GM23248 (cell line): ENCODE measurements around the gene USH1G. TPM values are rescaled to one million over a fixed set of nuclear protein-coding genes. Genes with fewer than 3 reads are reported as not detected.
"Not testable (repeated sequence)": the region's sequence is repeated elsewhere in the genome, so short reads cannot be mapped to it uniquely, and the experiment has no call there.

ENCODE experiments used
- DNase-seq: peaks from one replicate; pipeline ENCODE4 v3.0.0-alpha.2; 2015
- H2AFZ ChIP-seq: fragments of 200-600 bp; sonication (generic); 2 replicates; pipeline ENCODE4 v1.6.1; 2016; ENCODE audit warnings: antibody characterized with exemption
- H3F3A ChIP-seq: fragments of 200-600 bp; sonication (generic); 2 replicates; pipeline ENCODE4 v1.6.1; 2016; ENCODE audit warnings: mild to moderate bottlenecking, antibody characterized with exemption, mixed run types; ENCODE audit not compliant: insufficient read depth
- H3K27ac ChIP-seq: fragments of 200-600 bp; sonication (generic); 2 replicates; pipeline ENCODE4 v1.5.1; 2016; ENCODE audit warnings: mild to moderate bottlenecking
- H3K27me3 ChIP-seq: fragments of 200-600 bp; sonication (generic); replicated peaks from 2 replicates; pipeline ENCODE4 v1.6.1; 2016; ENCODE audit warnings: mild to moderate bottlenecking; ENCODE audit not compliant: insufficient read depth
- H3K36me3 ChIP-seq: fragments of 200-600 bp; sonication (generic); 2 replicates; pipeline ENCODE4 v1.6.1; 2016; ENCODE audit warnings: low read depth, mild to moderate bottlenecking
- H3K4me1 ChIP-seq: fragments of 200-600 bp; sonication (generic); 2 replicates; pipeline ENCODE4 v1.6.1; 2016; ENCODE audit warnings: mild to moderate bottlenecking; ENCODE audit not compliant: insufficient read depth
- H3K4me2 ChIP-seq: fragments of 200-600 bp; sonication (generic); one replicate; pipeline ENCODE4 v1.6.1; 2016; ENCODE audit warnings: mild to moderate bottlenecking; ENCODE audit not compliant: unreplicated experiment
- H3K4me3 ChIP-seq: fragments of 200-600 bp; sonication (generic); 2 replicates; pipeline ENCODE4 v1.5.1; 2016; ENCODE audit warnings: mild to moderate bottlenecking
- H3K79me2 ChIP-seq: fragments of 200-600 bp; sonication (generic); 2 replicates; pipeline ENCODE4 v1.6.1; 2016; ENCODE audit warnings: mild to moderate bottlenecking; ENCODE audit not compliant: insufficient read depth
- H3K9ac ChIP-seq: fragments of 200-600 bp; sonication (generic); 2 replicates; pipeline ENCODE4 v1.6.1; 2016; ENCODE audit warnings: mild to moderate bottlenecking
- H3K9me2 ChIP-seq: fragments of 200-600 bp; sonication (generic); 2 replicates; pipeline ENCODE4 v1.6.1; 2016; ENCODE audit warnings: mixed run types, mild to moderate bottlenecking, moderate library complexity; ENCODE audit not compliant: insufficient read depth
- H3K9me3 ChIP-seq: fragments of 200-600 bp; sonication (generic); one replicate; pipeline ENCODE4 v1.6.1; 2017; ENCODE audit warnings: low read depth
- H4K20me1 ChIP-seq: fragments of 200-600 bp; sonication (generic); 2 replicates; pipeline ENCODE4 v1.6.0; 2016; ENCODE audit not compliant: insufficient read depth
- EZH2 ChIP-seq: fragments of 200-600 bp; sonication (generic); IDR thresholded peaks from 2 replicates; pipeline ENCODE4 v1.6.1; 2018; ENCODE audit warnings: antibody characterized with exemption, mild to moderate bottlenecking; ENCODE audit not compliant: insufficient read depth, poor library complexity, severe bottlenecking
- EZH2phosphoT487 ChIP-seq: fragments of 200-600 bp; sonication (generic); IDR thresholded peaks from 2 replicates; pipeline ENCODE4 v1.6.1; 2018; ENCODE audit warnings: antibody characterized with exemption, moderate library complexity, mild to moderate bottlenecking, low read depth; ENCODE audit not compliant: insufficient read depth
- WGBS, 2 experiments: methylation state at CpG; one replicate each; pipeline ENCODE4 v1.1.6; 2015 to 2017; ENCODE audit warnings: low lambda C conversion rate in 2 of 2, low coverage in 1 of 2; ENCODE audit errors: missing lambda C conversion rate in 2 of 2; 5-methylcytosine and 5-hydroxymethylcytosine counted together
- in situ Hi-C: fragments of 300-500 bp; cut with MboI; formaldehyde crosslinking; loops from 2 replicates; pipeline ENCODE4 v1.15.0; 2020
- polyA plus RNA-seq: library from polyadenylated mRNA; unstranded; fragments of >200 nt; fragmentation: Nextera tagmentation; extraction: Ambion mirVana; gene quantifications from 2 replicates; pipeline ENCODE4 v1.2.1, GENCODE V29; 2016
- total RNA-seq: library from RNA; depleted of rRNA; stranded (reverse); fragments of >200 nt; shearing (Covaris generic); gene quantifications from 2 replicates; pipeline ENCODE4 v1.2.3, GENCODE V29; 2014

USH1G gene
- total and polyA plus RNA-seq, 2 experiments from 2014 or later, result not detected

GRCh38 chr17:74970395-74970794 is 47.3 kb upstream of the USH1G start:
- Histone ChIP-seq H3K4me2 (no peak overlapping the region), H3K27me3 (peaks cover 27% of the 10 kb centered on the region), H2AFZ (no peak overlapping the region), H3K4me3 (no peak overlapping the region), H4K20me1 (no peaks in the 10 kb centered on the region), H3F3A (no peaks in the 10 kb centered on the region), H3K9me2 (no peaks in the 10 kb centered on the region), H3K79me2 (no peaks in the 10 kb centered on the region), H3K9me3 (no peaks in the 10 kb centered on the region), H3K27ac (no peak overlapping the region), H3K36me3 (no peaks in the 10 kb centered on the region), H3K9ac (no peak overlapping the region), H3K4me1 (no peaks in the 10 kb centered on the region)
- in situ Hi-C loops, result no loop called here
- WGBS, 2 experiments, result 85 to 96% methylated on average over 3 of the region's 3 CpGs
- DNase-seq, result no peak
- no peak for TF ChIP-seq EZH2phosphoT487
- TF ChIP-seq EZH2, result no peak

GRCh38 chr17:74969501-74969900 is 46.4 kb upstream of the USH1G start:
- H3K36me3 ChIP-seq, H3K4me2 ChIP-seq, H2AFZ ChIP-seq, H3K9me3 ChIP-seq, H3K27ac ChIP-seq, in situ Hi-C loops, H3K4me1 ChIP-seq, DNase-seq, H4K20me1 ChIP-seq, H3K9ac ChIP-seq, H3K79me2 ChIP-seq, H3K9me2 ChIP-seq, H3K4me3 ChIP-seq, H3F3A ChIP-seq: not testable (repeated sequence)
- 76 to 88% methylated on average over 5 of the region's 5 CpGs for WGBS, 2 experiments
- H3K27me3 ChIP-seq, result peaks cover 22% of the 10 kb centered on the region

GRCh38 chr17:74968361-74968780 is 45.3 kb upstream of the USH1G start:
- no peak overlapping the region for H3K4me2 ChIP-seq
- H3K27ac ChIP-seq, result no peak overlapping the region
- H3K4me1 ChIP-seq, result no peaks in the 10 kb centered on the region
- H3K79me2 ChIP-seq, result no peaks in the 10 kb centered on the region
- H3K36me3 ChIP-seq, result no peaks in the 10 kb centered on the region
- peaks cover 11% of the 10 kb centered on the region for H3K27me3 ChIP-seq
- H4K20me1 ChIP-seq, result no peaks in the 10 kb centered on the region
- H3K4me3 ChIP-seq, result no peak overlapping the region
- no peaks in the 10 kb centered on the region for H3K9me3 ChIP-seq
- H3F3A ChIP-seq, result no peaks in the 10 kb centered on the region
- WGBS, 2 experiments, result 64 to 65% methylated on average over 5 of the region's 5 CpGs
- DNase-seq, result no peak
- in situ Hi-C loops, result no loop called here
- H2AFZ ChIP-seq, result no peak overlapping the region
- no peak for TF ChIP-seq EZH2
- TF ChIP-seq EZH2phosphoT487, result no peak
- no peak overlapping the region for H3K9ac ChIP-seq
- H3K9me2 ChIP-seq, result no peaks in the 10 kb centered on the region

GRCh38 chr17:74964988-74965622 is 42.0 kb upstream of the USH1G start:
- Histone ChIP-seq H3K4me2 (no peak overlapping the region), H3K4me3 (no peak overlapping the region), H3K9me2 (no peaks in the 10 kb centered on the region), H3F3A (no peaks in the 10 kb centered on the region), H4K20me1 (no peaks in the 10 kb centered on the region), H3K9me3 (no peaks in the 10 kb centered on the region), H3K27ac (no peak overlapping the region), H3K79me2 (no peaks in the 10 kb centered on the region), H3K36me3 (no peaks in the 10 kb centered on the region), H2AFZ (no peak overlapping the region), H3K27me3 (no peaks in the 10 kb centered on the region), H3K4me1 (no peaks in the 10 kb centered on the region), H3K9ac (no peak overlapping the region)
- in situ Hi-C loops, result no loop called here
- no peak for DNase-seq
- TF ChIP-seq EZH2 (no peak), EZH2phosphoT487 (no peak)
- WGBS, 2 experiments, result 66 to 67% methylated on average over 14 of the region's 14 CpGs

- no peaks in the 10 kb centered on the region for H3K36me3 ChIP-seq
- DNase-seq, result no peak
- no peak overlapping the region for H3K4me2 ChIP-seq
- no peaks in the 10 kb centered on the region for H3K27me3 ChIP-seq
- no peaks in the 10 kb centered on the region for H3K9me2 ChIP-seq
- WGBS, 2 experiments, result 83% methylated on average over 12 of the region's 12 CpGs
- H3K9me3 ChIP-seq, result no peaks in the 10 kb centered on the region
- TF ChIP-seq EZH2phosphoT487, result no peak
- no peak for TF ChIP-seq EZH2
- no peaks in the 10 kb centered on the region for H4K20me1 ChIP-seq
- no peak overlapping the region for H3K9ac ChIP-seq
- in situ Hi-C loops, result no loop called here
- H3F3A ChIP-seq, result no peaks in the 10 kb centered on the region
- no peak overlapping the region for H2AFZ ChIP-seq
- H3K4me3 ChIP-seq, result no peak overlapping the region
- H3K79me2 ChIP-seq, result no peaks in the 10 kb centered on the region
- no peaks in the 10 kb centered on the region for H3K4me1 ChIP-seq
- no peak overlapping the region for H3K27ac ChIP-seq
Measured at GRCh38 chr17:74964246-74964761, 41.2 kb upstream of the USH1G start.
